SKM-1 (cell line): ENCODE results near the gene TMEM220.

ENCODE experiments used
- DNase-seq: peaks from one replicate; lab custom pipeline; 2025; ENCODE audit not compliant: unreplicated experiment; lab: John Stamatoyannopoulos, UW

The TMEM220 gene

DNA sequence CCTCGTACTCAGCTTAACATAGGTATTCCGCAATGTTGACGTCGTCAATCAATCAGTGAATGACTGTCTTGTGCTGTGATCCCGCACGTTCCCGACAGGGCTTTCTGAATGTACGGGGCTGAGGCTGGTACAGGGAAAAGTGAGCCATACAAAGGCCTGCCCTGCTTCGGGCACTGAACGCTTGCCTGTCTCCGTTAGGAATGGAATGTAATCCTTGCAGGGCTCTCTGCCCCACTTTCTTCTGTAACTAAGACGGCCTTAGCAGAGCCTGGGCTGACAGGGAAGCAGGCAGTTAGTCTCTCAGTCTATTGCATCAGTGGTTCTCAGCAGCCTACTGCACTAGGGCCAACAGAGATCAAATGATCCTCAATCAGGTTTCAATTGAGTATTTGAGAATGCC is 56.5 kb downstream of the TMEM220 start:
- DNase-seq = no peak

GRCh38 chr17:10668775-10669174 is 61.0 kb downstream of the TMEM220 start:
- no peak for DNase-seq

DNA sequence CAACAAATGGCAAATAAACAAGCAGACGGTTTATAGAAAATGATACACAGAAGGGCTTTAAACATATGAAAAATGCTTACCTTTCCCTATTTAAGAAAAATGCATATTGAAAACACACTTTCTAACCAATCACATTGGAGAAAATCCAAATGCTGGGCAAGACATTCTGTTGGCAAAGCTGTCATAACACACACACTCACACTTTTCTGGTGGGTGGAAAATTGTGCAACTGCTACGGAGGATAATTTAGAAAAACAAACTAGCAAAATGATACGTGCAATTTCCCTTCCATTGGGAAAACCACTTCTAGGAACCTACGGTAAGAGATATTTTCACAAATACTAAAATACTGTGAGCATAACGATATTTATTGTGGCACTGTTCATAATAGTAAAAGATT is 62.9 kb downstream of the TMEM220 start:
- DNase-seq = no peak

DNA sequence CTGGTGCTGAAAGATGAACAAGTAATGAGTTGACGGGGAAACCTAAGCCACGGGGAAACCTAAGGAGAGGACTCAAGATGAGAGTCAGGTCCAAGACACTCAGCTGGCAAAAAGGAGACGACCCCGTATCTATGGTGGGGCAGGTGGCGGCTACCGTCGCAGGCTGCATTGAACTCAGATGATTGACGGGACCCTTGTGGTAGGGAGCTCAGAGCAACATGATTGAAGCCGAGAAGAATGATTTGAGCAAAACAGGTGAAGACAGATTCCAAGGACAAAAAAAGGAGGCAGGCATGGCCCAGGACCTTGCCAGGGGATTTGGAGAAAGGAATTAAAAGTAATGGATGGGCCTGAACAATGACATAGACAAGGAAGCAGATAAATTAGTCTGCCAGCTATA is 65.3 kb downstream of the TMEM220 start:
- no peak for DNase-seq
